ENCODE results near the gene SLC25A45. TPM values are rescaled to one million over a fixed set of nuclear protein-coding genes. Genes with fewer than 3 reads are reported as not detected.
A peak's percentile ranks its signal among the peaks of the same experiment; 100 is the strongest.

SLC25A45 gene
- polyA plus RNA-seq, 2 of the 4 experiments (the other 2 are of a cell fraction): 3.1 to 8.1 TPM

DNA sequence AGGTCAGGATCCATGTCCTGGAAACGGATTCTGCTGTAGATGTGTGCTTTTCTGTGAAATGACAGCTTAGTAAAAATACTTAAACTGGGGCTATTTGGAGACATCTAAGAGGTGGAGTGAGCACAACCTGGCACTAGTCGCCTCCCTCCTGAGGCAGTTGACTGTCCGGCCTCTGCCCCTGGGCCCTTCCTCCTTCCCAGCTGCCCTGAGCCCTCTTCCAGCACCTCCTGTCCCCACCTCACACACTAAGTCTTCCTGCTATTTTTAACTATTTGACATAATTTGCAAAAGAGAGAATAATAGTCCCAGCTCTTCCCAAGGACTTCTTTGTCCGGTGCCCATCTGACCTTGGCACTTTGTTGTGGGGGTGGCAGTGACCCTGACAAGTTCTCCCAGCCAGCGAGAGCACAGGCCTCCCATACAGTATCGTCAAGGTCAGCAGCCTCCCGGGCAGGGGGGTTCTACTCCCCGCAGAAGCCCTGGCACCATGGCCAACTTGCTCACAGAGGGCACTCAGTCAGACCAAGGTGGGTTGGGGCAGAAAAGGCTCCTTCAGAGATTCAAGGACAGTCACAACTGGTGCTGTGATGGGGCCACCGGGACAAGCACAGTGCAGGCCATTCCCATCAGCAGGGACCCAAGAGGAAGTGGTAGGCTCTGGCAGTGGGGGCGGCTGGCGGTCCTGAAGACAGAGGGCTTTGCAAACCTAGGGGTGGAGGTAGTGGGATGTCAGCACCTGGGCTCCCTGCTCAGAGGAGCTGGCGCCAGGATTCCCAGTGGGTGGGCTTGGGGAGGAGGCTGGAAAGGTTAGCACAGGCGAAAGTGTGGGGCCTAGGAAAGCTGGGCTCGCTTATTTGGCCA is 34.6 kb upstream of the SLC25A45 start:
- Histone ChIP-seq H3K9me3 (no peaks in the 10 kb centered on the region), H3K4me1 (peaks cover 52% of the 10 kb centered on the region), H3K4me2 (peak overlapping the region; percentile 89), H3K27ac (peak overlapping the region; percentile 97 to 100), H3K4me3 (peak overlapping the region; percentile 22; the same call in 2 of the 3 replicates)
- no peak for DNase-seq (ENCODE audit: low read depth in 1 of 2, low spot score in 1 of 2)
- ATAC-seq: no peak
- TF ChIP-seq KDM1A (IDR thresholded peaks at IDR 0.05; ENCODE audit: low read depth): no peak
- no peak for TF ChIP-seq HES2 (IDR thresholded peaks at IDR 0.05)
- TF ChIP-seq KDM5A (IDR thresholded peaks at IDR 0.05): no peak
- peak; percentile 69; the same call in 1 of the 2 replicates for TF ChIP-seq POLR2AphosphoS2 (conservative IDR thresholded peaks at IDR 0.05; ENCODE audit: low read length)
- TF ChIP-seq EHF (CRISPR knock-in tag; IDR thresholded peaks at IDR 0.05): peak; percentile 7; the same call in 1 of the 2 replicates
- TF ChIP-seq CBX8 (IDR thresholded peaks at IDR 0.05): no peak
- TF ChIP-seq HOXB5 (CRISPR knock-in tag; IDR thresholded peaks at IDR 0.05): 0 out of 2 replicates have a peak, but pooled peaks have one; percentile 6
- TF ChIP-seq PHF8 (IDR thresholded peaks at IDR 0.05; ENCODE audit: borderline replicate concordance, low read depth): no peak
- no peak for TF ChIP-seq TP53 (CRISPR knock-in tag; IDR thresholded peaks at IDR 0.05)
- POLR2A ChIA-PET: interaction anchor here (1.0 to 17.5 kb wide), 11 partner anchors 10 to 87 kb away, joined by 3 to 756 read pairs (median 10); partner anchors contain the start of genes MALAT1, NEAT1 and SLC25A45
- CTCF ChIA-PET: interaction anchor here (0.6 to 17.0 kb wide), 41 partner anchors 9 to 523 kb away, joined by 3 to 208 read pairs (median 5); partner anchors contain the start of genes FRMD8, MALAT1 and SLC25A45
- FAIRE-seq: no peak
- 46% methylated on average over 14 of the region's 14 CpGs for WGBS (ENCODE audit: missing lambda C conversion rate)

DNA sequence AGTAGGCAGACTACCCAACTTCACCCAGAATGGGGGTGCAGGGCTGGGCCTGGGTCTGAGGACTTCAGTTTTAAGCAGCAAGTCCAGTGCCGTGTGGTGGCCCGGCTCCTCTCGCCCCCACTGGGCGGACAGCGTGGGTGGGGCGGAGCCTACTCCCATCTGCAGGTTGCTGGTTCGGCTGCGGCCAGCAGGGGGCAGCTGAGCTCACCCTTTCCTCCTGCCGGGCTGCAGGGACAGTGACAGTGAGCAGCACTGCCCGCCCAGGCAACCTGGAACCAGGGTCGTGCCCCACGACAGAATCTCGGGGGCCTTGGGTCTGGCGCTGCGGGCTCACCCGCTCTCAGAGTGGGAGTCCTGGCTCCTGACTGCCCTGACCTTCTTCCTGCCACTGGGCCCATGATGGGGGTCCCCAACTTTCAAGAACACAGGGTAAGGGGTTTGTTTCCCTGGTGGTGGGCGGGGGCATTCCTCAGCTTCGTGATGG is 33.9 kb upstream of the SLC25A45 start:
- CTCF ChIA-PET: interaction anchor here (0.6 to 17.0 kb wide), 46 partner anchors 9 to 204 kb away, joined by 3 to 208 read pairs (median 5); partner anchors contain the start of genes CDC42EP2, FRMD8, MALAT1 and SLC25A45
- no peak for TF ChIP-seq HES2 (IDR thresholded peaks at IDR 0.05)
- TF ChIP-seq CHD4 (IDR thresholded peaks at IDR 0.05; ENCODE audit: borderline replicate concordance): no peak
- TF ChIP-seq MAZ (IDR thresholded peaks at IDR 0.05; ENCODE audit: borderline replicate concordance, low read depth, low read length): peak; percentile 87
- no peak for TF ChIP-seq CHD2 (IDR thresholded peaks at IDR 0.05; ENCODE audit: low read length, partially characterized antibody)
- TF ChIP-seq RAD21 (conservative IDR thresholded peaks at IDR 0.05 in 1 of 2, IDR thresholded peaks at IDR 0.05 in 1 of 2): peak; percentile 94
- TF ChIP-seq RARB (CRISPR knock-in tag; IDR thresholded peaks at IDR 0.05): peak; percentile 80
- TF ChIP-seq ZFP36 (IDR thresholded peaks at IDR 0.05; ENCODE audit: borderline replicate concordance, partially characterized antibody): no peak
- TF ChIP-seq FOXS1 (CRISPR knock-in tag; IDR thresholded peaks at IDR 0.05): no peak
- no peak for TF ChIP-seq BHLHE40 (IDR thresholded peaks at IDR 0.05; ENCODE audit: low read depth, low read length)
- no peak for TF ChIP-seq NPAS2 (CRISPR knock-in tag; IDR thresholded peaks at IDR 0.05; ENCODE audit: borderline replicate concordance)
- peak; percentile 28; the same call in 1 of the 2 replicates for TF ChIP-seq POLR2A (IDR thresholded peaks at IDR 0.05; ENCODE audit: low read length)
- TF ChIP-seq HOXA7 (CRISPR knock-in tag; IDR thresholded peaks at IDR 0.05): no peak
- 0 out of 5 replicates have a peak, but pooled peaks of 1 of the 2 experiments have one; percentile 52 for TF ChIP-seq JUN (IDR thresholded peaks at IDR 0.05)
- TF ChIP-seq, protein P1, sequence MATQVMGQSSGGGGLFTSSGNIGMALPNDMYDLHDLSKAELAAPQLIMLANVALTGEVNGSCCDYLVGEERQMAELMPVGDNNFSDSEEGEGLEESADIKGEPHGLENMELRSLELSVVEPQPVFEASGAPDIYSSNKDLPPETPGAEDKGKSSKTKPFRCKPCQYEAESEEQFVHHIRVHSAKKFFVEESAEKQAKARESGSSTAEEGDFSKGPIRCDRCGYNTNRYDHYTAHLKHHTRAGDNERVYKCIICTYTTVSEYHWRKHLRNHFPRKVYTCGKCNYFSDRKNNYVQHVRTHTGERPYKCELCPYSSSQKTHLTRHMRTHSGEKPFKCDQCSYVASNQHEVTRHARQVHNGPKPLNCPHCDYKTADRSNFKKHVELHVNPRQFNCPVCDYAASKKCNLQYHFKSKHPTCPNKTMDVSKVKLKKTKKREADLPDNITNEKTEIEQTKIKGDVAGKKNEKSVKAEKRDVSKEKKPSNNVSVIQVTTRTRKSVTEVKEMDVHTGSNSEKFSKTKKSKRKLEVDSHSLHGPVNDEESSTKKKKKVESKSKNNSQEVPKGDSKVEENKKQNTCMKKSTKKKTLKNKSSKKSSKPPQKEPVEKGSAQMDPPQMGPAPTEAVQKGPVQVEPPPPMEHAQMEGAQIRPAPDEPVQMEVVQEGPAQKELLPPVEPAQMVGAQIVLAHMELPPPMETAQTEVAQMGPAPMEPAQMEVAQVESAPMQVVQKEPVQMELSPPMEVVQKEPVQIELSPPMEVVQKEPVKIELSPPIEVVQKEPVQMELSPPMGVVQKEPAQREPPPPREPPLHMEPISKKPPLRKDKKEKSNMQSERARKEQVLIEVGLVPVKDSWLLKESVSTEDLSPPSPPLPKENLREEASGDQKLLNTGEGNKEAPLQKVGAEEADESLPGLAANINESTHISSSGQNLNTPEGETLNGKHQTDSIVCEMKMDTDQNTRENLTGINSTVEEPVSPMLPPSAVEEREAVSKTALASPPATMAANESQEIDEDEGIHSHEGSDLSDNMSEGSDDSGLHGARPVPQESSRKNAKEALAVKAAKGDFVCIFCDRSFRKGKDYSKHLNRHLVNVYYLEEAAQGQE (IDR thresholded peaks at IDR 0.05): no peak
- TF ChIP-seq HOXB13 (CRISPR knock-in tag; IDR thresholded peaks at IDR 0.05; ENCODE audit: low read depth): no peak
- TF ChIP-seq SMC3 (IDR thresholded peaks at IDR 0.05): peak; percentile 96
- TF ChIP-seq, protein P2, sequence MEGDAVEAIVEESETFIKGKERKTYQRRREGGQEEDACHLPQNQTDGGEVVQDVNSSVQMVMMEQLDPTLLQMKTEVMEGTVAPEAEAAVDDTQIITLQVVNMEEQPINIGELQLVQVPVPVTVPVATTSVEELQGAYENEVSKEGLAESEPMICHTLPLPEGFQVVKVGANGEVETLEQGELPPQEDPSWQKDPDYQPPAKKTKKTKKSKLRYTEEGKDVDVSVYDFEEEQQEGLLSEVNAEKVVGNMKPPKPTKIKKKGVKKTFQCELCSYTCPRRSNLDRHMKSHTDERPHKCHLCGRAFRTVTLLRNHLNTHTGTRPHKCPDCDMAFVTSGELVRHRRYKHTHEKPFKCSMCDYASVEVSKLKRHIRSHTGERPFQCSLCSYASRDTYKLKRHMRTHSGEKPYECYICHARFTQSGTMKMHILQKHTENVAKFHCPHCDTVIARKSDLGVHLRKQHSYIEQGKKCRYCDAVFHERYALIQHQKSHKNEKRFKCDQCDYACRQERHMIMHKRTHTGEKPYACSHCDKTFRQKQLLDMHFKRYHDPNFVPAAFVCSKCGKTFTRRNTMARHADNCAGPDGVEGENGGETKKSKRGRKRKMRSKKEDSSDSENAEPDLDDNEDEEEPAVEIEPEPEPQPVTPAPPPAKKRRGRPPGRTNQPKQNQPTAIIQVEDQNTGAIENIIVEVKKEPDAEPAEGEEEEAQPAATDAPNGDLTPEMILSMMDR (IDR thresholded peaks at IDR 0.05): peak; percentile 92
- peak; percentile 79; the same call in 1 of the 2 replicates for TF ChIP-seq TFCP2L1 (CRISPR knock-in tag; IDR thresholded peaks at IDR 0.05)
- TF ChIP-seq, protein P3, sequence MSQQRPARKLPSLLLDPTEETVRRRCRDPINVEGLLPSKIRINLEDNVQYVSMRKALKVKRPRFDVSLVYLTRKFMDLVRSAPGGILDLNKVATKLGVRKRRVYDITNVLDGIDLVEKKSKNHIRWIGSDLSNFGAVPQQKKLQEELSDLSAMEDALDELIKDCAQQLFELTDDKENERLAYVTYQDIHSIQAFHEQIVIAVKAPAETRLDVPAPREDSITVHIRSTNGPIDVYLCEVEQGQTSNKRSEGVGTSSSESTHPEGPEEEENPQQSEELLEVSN (IDR thresholded peaks at IDR 0.05; ENCODE audit: borderline replicate concordance, low read depth): peak; percentile 30; the same call in 1 of the 2 replicates

More for the DNA sequence above, 33.9 kb upstream of the SLC25A45 start:
- Histone ChIP-seq H3K4me3 (peak overlapping the region; percentile 22; the same call in 2 of the 3 replicates), H3K9me3 (no peaks in the 10 kb centered on the region), H3K4me1 (peaks cover 52% of the 10 kb centered on the region), H3K27ac (peak overlapping the region; percentile 97 to 100), H3K4me2 (peak overlapping the region; percentile 89)
- ATAC-seq: peak; percentile 33 to 62
- DNase-seq (ENCODE audit: low read depth in 1 of 2, low spot score in 1 of 2): peak; percentile 84 to 96
- no peak for FAIRE-seq
- 14% methylated on average over 3 of the region's 18 CpGs for WGBS (ENCODE audit: missing lambda C conversion rate)
- POLR2A ChIA-PET: interaction anchor here (0.7 to 17.5 kb wide), 10 partner anchors 10 to 87 kb away, joined by 3 to 756 read pairs (median 4); partner anchors contain the start of genes MALAT1 and NEAT1

Data from A549 (cell line).